ENCODE results near the gene HBEGF. TPM values are rescaled to one million over a fixed set of nuclear protein-coding genes. Genes with fewer than 3 reads are reported as not detected.

Gene HBEGF
- total and polyA plus RNA-seq, 2 donors (not counting 1 experiment from before 2014, with no cell fraction given), result 0.89 to 2.4 TPM

- Mint-ChIP-seq H3K4me3 (no peak overlapping the region), H3K27ac (no peak overlapping the region), H3K27me3 (no peaks in the 10 kb centered on the region), H3K4me1 (peaks cover 5% of the 10 kb centered on the region), H3K9me3 (ENCODE audit: insufficient read depth) (no peaks in the 10 kb centered on the region)
- Histone ChIP-seq H3K27me3 (replicated peaks in 1 of 4; ENCODE audit: control extremely low read depth in 1 of 4, control insufficient read depth in 3 of 4, insufficient read depth in 4 of 4, low read length in 3 of 4) (no peaks in the 10 kb centered on the region), H3K36me3 (replicated peaks in 1 of 2; ENCODE audit: control extremely low read depth in 1 of 2, control insufficient read depth in 1 of 2, extremely low read depth in 1 of 2, insufficient read depth in 2 of 2, low read length in 1 of 2) (no peaks in the 10 kb centered on the region), H3K4me3 (ENCODE audit: control extremely low read depth in 1 of 5, extremely low read depth in 1 of 5, insufficient read depth in 1 of 5, low read depth in 2 of 5, low read length in 4 of 5) (no peak overlapping the region), H4K20me1 (ENCODE audit: control insufficient read depth, insufficient read depth, low read length, poor library complexity, severe bottlenecking) (no peaks in the 10 kb centered on the region), H2AFZ (ENCODE audit: insufficient read depth, low read depth, low read length, poor library complexity, severe bottlenecking) (no peak overlapping the region), H3K4me2 (replicated peaks; ENCODE audit: low read depth, low read length, poor library complexity, severe bottlenecking) (no peak overlapping the region), H3K79me2 (ENCODE audit: control insufficient read depth, insufficient read depth, low read length) (no peaks in the 10 kb centered on the region), H3K9ac (ENCODE audit: low read length) (no peak overlapping the region), H3K9me3 (ENCODE audit: control extremely low read depth in 1 of 3, control insufficient read depth in 2 of 3, insufficient read depth in 1 of 3, low read length in 2 of 3) (no peaks in the 10 kb centered on the region), H3K4me1 (ENCODE audit: control insufficient read depth in 2 of 2, insufficient read depth in 2 of 2, low read length in 2 of 2) (peaks cover 4 to 7% of the 10 kb centered on the region in 2 donors), H3K27ac (ENCODE audit: low read length in 2 of 2) (no peak overlapping the region)
- no peak for TF ChIP-seq CTCF (IDR thresholded peaks at IDR 0.05)
- TF ChIP-seq EZH2 (IDR thresholded peaks at IDR 0.05; ENCODE audit: borderline replicate concordance, insufficient read depth, low read depth, low read length, poor library complexity, severe bottlenecking), result no peak
- DNase-seq (no peak), ATAC-seq (ENCODE audit: low read depth) (no peak)
- POLR2A ChIA-PET, result no interaction called here
- CTCF ChIA-PET, result interaction anchor here (1.4 to 7.7 kb wide), 7 partner anchors 9 to 358 kb away, joined by 5 to 89 read pairs (median 11); partner anchors contain the start of gene HBEGF
- intact Hi-C loops (cut with micrococcal nuclease), result no loop called here
- WGBS (ENCODE audit: insufficient coverage), result no CpG with 5 or more reads among the region's 3 CpGs
Observed at GRCh38 chr5:140364472-140364765, 18.0 kb upstream of the HBEGF start.

GRCh38 chr5:140363631-140364471 is 17.4 kb upstream of the HBEGF start:
- peak overlapping the region; percentile 44 for H3K9ac ChIP-seq (ENCODE audit: low read length)
- ChIA-PET POLR2A (no interaction called here), CTCF (interaction anchor here (0.6 to 7.7 kb wide), 20 partner anchors 9 to 1229 kb away, joined by 3 to 117 read pairs (median 4); partner anchors contain the start of gene HBEGF)
- peak overlapping the region; percentile 89 for H3K4me2 ChIP-seq (replicated peaks; ENCODE audit: low read depth, low read length, poor library complexity, severe bottlenecking)
- intact Hi-C loops (cut with micrococcal nuclease), result loop anchor here (1.0 kb wide), 1 partner anchor 356 kb away; no protein-coding TSS in a partner anchor
- no peaks in the 10 kb centered on the region for H3K79me2 ChIP-seq (ENCODE audit: control insufficient read depth, insufficient read depth, low read length)
- WGBS (ENCODE audit: insufficient coverage), result 81% methylated on average over 14 of the region's 20 CpGs
- TF ChIP-seq EZH2 (IDR thresholded peaks at IDR 0.05; ENCODE audit: borderline replicate concordance, insufficient read depth, low read depth, low read length, poor library complexity, severe bottlenecking) (no peak), CTCF (IDR thresholded peaks at IDR 0.05) (no peak)
- H2AFZ ChIP-seq (ENCODE audit: insufficient read depth, low read depth, low read length, poor library complexity, severe bottlenecking), result peak overlapping the region; percentile 76
- no peaks in the 10 kb centered on the region for H3K9me3 ChIP-seq (ENCODE audit: control extremely low read depth in 1 of 3, control insufficient read depth in 2 of 3, insufficient read depth in 1 of 3, low read length in 2 of 3)
- Mint-ChIP-seq H3K27ac (no peak overlapping the region), H3K9me3 (ENCODE audit: insufficient read depth) (no peaks in the 10 kb centered on the region), H3K4me3 (peak overlapping the region; percentile 82), H3K4me1 (peaks cover 5% of the 10 kb centered on the region), H3K27me3 (peaks cover under 1% of the 10 kb centered on the region)
- no peaks in the 10 kb centered on the region for H3K27me3 ChIP-seq (replicated peaks in 1 of 4; ENCODE audit: control extremely low read depth in 1 of 4, control insufficient read depth in 3 of 4, insufficient read depth in 4 of 4, low read length in 3 of 4)
- ATAC-seq (ENCODE audit: low read depth), result no peak
- peak overlapping the region in 3 of 5 experiments; percentile 15 to 48 (median 29) for H3K4me3 ChIP-seq (ENCODE audit: control extremely low read depth in 1 of 5, extremely low read depth in 1 of 5, insufficient read depth in 1 of 5, low read depth in 2 of 5, low read length in 4 of 5)
- DNase-seq, result no peak
- peaks cover 4 to 7% of the 10 kb centered on the region in 2 donors for H3K4me1 ChIP-seq (ENCODE audit: control insufficient read depth in 2 of 2, insufficient read depth in 2 of 2, low read length in 2 of 2)
- H3K36me3 ChIP-seq (replicated peaks in 1 of 2; ENCODE audit: control extremely low read depth in 1 of 2, control insufficient read depth in 1 of 2, extremely low read depth in 1 of 2, insufficient read depth in 2 of 2, low read length in 1 of 2), result no peaks in the 10 kb centered on the region
- no peaks in the 10 kb centered on the region for H4K20me1 ChIP-seq (ENCODE audit: control insufficient read depth, insufficient read depth, low read length, poor library complexity, severe bottlenecking)
- no peak overlapping the region for H3K27ac ChIP-seq (ENCODE audit: low read length in 2 of 2)

All from B cell (primary cell).